Measurements from ENCODE around the gene OTULIN. TPM values are rescaled to one million over a fixed set of nuclear protein-coding genes. Genes with fewer than 3 reads are reported as not detected.

Gene OTULIN
- total and polyA plus RNA-seq, 2 of the 4 experiments (the other 2 are of a cell fraction): 6.9 to 19.5 TPM

DNA sequence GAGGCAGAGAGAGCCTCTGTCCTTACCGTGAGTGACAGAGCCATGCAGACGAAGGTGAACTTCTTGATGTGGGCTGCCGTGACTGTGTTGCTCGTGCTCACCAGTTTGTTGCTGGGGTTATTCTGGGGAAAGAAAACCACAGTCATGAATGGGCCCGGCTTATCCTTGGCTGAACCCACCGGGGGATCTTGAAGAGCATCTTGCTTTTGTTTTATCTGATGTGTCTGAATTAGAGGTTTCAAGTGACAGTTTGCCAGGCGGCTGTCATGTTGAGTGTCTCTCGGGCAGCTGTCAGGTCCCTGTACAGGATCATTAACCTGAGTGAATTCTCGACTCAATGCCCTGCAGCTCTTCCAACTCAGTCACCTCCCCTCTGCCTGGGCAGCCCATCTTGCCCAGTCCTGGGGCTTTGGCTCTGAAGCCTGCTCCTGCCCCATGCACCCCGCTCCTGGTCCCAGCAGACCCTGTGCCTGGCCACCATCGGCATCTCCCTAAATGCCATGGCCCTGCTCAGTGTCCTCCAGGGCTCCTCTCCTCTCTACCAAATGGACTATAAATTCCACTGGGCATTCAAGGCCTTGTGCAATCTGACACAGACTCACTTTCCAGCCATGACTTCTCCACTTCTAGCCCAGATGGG lies 77.4 kb downstream of the OTULIN start:
- H4K8ac ChIP-seq (ENCODE audit: low read depth in 2 of 2, low read length in 2 of 2): no peak overlapping the region
- CTCF ChIA-PET: no interaction called here
- in situ Hi-C loops (cut with MboI; ENCODE audit: low sequenced_read_pairs) (no loop called here), dilution Hi-C loops (cut with HindIII; ENCODE audit: low sequenced_read_pairs, unreplicated experiment) (no loop called here), intact Hi-C loops (cut with micrococcal nuclease) (loop anchor here (5.0 kb wide), 1 partner anchor 130 kb away; the partner anchor contains the start of gene ANKH)
- ATAC-seq (ENCODE audit: low read depth): no peak
- no peak overlapping the region for H3K4me2 ChIP-seq (ENCODE audit: low read depth, low read length)
- no peak overlapping the region for H3K4me3 ChIP-seq (ENCODE audit: insufficient read depth, low read depth, low read length)
- no peak overlapping the region for H3K14ac ChIP-seq (replicated peaks; ENCODE audit: low read depth, low read length)
- no peaks in the 10 kb centered on the region for H3K9me3 ChIP-seq (ENCODE audit: control insufficient read depth, insufficient read depth, low read length)
- H3K56ac ChIP-seq (ENCODE audit: extremely low read depth, insufficient read depth, low read length): no peak overlapping the region
- H3K4ac ChIP-seq (ENCODE audit: low read depth, low read length): no peak overlapping the region
- BruUV-seq (replicated peaks): no TSS peak
- H3K9me1 ChIP-seq (ENCODE audit: insufficient read depth, low read length): peaks cover 13% of the 10 kb centered on the region
- H3K27ac ChIP-seq (ENCODE audit: insufficient read depth, low read length): no peak overlapping the region
- H2AK5ac ChIP-seq (ENCODE audit: low read depth, low read length): no peak overlapping the region
- H4K20me1 ChIP-seq (ENCODE audit: insufficient read depth, low read length): peaks cover 4% of the 10 kb centered on the region; the same call in 1 of the 2 replicates
- DNase-seq: no peak
- no peak overlapping the region for H2AK9ac ChIP-seq (replicated peaks; ENCODE audit: low read depth, low read length, poor library complexity)
- H4K91ac ChIP-seq (ENCODE audit: insufficient read depth, low read depth, low read length): no peak overlapping the region
- POLR2A ChIA-PET (ENCODE audit: unreplicated experiment): no interaction called here
- H3K36me3 ChIP-seq (ENCODE audit: control insufficient read depth, insufficient read depth, low read length): no peaks in the 10 kb centered on the region; the same call in 1 of the 2 replicates
- H2BK20ac ChIP-seq (ENCODE audit: low read depth, low read length): no peak overlapping the region
- no peak overlapping the region for H3K18ac ChIP-seq (ENCODE audit: low read depth, low read length)
- no peaks in the 10 kb centered on the region for H3K79me1 ChIP-seq (ENCODE audit: low read depth in 1 of 2, low read length in 2 of 2)
- no peak overlapping the region for H3K9ac ChIP-seq (ENCODE audit: low read depth, low read length)
- no peak overlapping the region for H2BK15ac ChIP-seq (ENCODE audit: low read depth, low read length)
- TF ChIP-seq MAFK (IDR thresholded peaks at IDR 0.05; ENCODE audit: low read depth, low read length) (no peak), RFX5 (IDR thresholded peaks at IDR 0.05; ENCODE audit: low read depth, low read length) (no peak), MXI1 (IDR thresholded peaks at IDR 0.05; ENCODE audit: borderline replicate concordance, low read depth, low read length) (no peak), FOS (IDR thresholded peaks at IDR 0.05; ENCODE audit: low read depth, low read length) (no peak), RAD21 (IDR thresholded peaks at IDR 0.05; ENCODE audit: low read length) (no peak), RCOR1 (IDR thresholded peaks at IDR 0.05; ENCODE audit: insufficient replicate concordance, low read length) (no peak), CHD1 (IDR thresholded peaks at IDR 0.05; ENCODE audit: low read depth, low read length) (no peak), BHLHE40 (IDR thresholded peaks at IDR 0.05; ENCODE audit: low read depth, low read length) (no peak), NFE2L2 (IDR thresholded peaks at IDR 0.05; ENCODE audit: low read depth, low read length) (no peak), SMC3 (IDR thresholded peaks at IDR 0.05; ENCODE audit: low read depth, low read length) (no peak), CEBPB (IDR thresholded peaks at IDR 0.05; ENCODE audit: low read depth, low read length) (no peak), POLR2A (IDR thresholded peaks at IDR 0.05; ENCODE audit: low read depth, low read length) (no peak), MAZ (IDR thresholded peaks at IDR 0.05; ENCODE audit: borderline replicate concordance, low read depth, low read length) (no peak)
- TF ChIP-seq, protein P1, sequence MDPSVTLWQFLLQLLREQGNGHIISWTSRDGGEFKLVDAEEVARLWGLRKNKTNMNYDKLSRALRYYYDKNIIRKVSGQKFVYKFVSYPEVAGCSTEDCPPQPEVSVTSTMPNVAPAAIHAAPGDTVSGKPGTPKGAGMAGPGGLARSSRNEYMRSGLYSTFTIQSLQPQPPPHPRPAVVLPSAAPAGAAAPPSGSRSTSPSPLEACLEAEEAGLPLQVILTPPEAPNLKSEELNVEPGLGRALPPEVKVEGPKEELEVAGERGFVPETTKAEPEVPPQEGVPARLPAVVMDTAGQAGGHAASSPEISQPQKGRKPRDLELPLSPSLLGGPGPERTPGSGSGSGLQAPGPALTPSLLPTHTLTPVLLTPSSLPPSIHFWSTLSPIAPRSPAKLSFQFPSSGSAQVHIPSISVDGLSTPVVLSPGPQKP (IDR thresholded peaks at IDR 0.05; ENCODE audit: borderline replicate concordance, low read depth, low read length): no peak
- TF ChIP-seq, protein P2, sequence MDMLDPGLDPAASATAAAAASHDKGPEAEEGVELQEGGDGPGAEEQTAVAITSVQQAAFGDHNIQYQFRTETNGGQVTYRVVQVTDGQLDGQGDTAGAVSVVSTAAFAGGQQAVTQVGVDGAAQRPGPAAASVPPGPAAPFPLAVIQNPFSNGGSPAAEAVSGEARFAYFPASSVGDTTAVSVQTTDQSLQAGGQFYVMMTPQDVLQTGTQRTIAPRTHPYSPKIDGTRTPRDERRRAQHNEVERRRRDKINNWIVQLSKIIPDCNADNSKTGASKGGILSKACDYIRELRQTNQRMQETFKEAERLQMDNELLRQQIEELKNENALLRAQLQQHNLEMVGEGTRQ (IDR thresholded peaks at IDR 0.05; ENCODE audit: low read depth, low read length): no peak
- TF ChIP-seq, protein P3, sequence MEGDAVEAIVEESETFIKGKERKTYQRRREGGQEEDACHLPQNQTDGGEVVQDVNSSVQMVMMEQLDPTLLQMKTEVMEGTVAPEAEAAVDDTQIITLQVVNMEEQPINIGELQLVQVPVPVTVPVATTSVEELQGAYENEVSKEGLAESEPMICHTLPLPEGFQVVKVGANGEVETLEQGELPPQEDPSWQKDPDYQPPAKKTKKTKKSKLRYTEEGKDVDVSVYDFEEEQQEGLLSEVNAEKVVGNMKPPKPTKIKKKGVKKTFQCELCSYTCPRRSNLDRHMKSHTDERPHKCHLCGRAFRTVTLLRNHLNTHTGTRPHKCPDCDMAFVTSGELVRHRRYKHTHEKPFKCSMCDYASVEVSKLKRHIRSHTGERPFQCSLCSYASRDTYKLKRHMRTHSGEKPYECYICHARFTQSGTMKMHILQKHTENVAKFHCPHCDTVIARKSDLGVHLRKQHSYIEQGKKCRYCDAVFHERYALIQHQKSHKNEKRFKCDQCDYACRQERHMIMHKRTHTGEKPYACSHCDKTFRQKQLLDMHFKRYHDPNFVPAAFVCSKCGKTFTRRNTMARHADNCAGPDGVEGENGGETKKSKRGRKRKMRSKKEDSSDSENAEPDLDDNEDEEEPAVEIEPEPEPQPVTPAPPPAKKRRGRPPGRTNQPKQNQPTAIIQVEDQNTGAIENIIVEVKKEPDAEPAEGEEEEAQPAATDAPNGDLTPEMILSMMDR (conservative IDR thresholded peaks at IDR 0.05; ENCODE audit: low read depth, low read length): no peak
- no peaks in the 10 kb centered on the region for H3K27me3 ChIP-seq (ENCODE audit: control insufficient read depth, insufficient read depth, low read length)
- H2AFZ ChIP-seq (replicated peaks; ENCODE audit: low read length, poor library complexity): no peak overlapping the region
- no peak overlapping the region for H3K23ac ChIP-seq (ENCODE audit: low read depth, low read length)
- WGBS, 2 experiments (ENCODE audit: extremely low coverage in 2 of 2, insufficient read length in 1 of 2): 95% methylated on average over 3 of the region's 11 CpGs; no CpG with 5 or more reads in 1 of the 2 experiments
- H2BK120ac ChIP-seq (ENCODE audit: low read depth, low read length): no peak overlapping the region
- peaks cover 5% of the 10 kb centered on the region for H3K4me1 ChIP-seq (ENCODE audit: control insufficient read depth, insufficient read depth, low read length)
- no peak overlapping the region for H4K5ac ChIP-seq (ENCODE audit: low read depth, low read length)
- H2BK5ac ChIP-seq (ENCODE audit: low read depth, low read length, poor library complexity, severe bottlenecking): no peak overlapping the region

All from IMR-90 (cell line).